Stimulated activated CD4-positive, alpha-beta T cell treated with anti-CD3 and anti-CD28 coated beads, Interleukin-12 subunit alpha, Interleukin-12 subunit beta, amount 100 ng/mL, for 4 hours (primary cell): ENCODE results near the gene CAMK1G.

Experiments used
- DNase-seq: peaks from one replicate; pipeline ENCODE4 v3.0.0-alpha.2; 2020

CAMK1G gene

GRCh38 chr1:209601809-209602657, 18.5 kb downstream of the CAMK1G start:
- peak; percentile 9 for DNase-seq

DNA sequence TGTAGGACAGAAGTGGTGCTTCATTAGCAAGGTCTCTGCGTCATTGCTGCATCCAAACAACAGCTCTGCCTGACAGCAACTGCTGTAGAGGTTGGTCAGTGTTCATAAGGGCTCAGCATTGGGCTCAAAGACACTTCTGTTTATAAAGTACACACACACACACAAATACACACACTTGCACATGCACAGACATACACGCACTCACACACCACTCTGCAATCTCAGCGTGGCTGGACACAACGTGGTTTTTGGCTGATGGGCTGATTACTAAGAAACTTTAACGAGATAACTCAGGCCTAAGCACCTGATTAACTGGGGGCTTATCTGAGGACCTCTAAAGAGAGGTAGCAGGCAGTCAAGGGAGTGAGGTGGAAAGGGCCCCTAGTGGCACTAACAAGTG, 20.4 kb downstream of the CAMK1G start:
- DNase-seq: no peak

- DNase-seq: no peak
Observed at GRCh38 chr1:209607102-209607794, 23.7 kb downstream of the CAMK1G start.

DNA sequence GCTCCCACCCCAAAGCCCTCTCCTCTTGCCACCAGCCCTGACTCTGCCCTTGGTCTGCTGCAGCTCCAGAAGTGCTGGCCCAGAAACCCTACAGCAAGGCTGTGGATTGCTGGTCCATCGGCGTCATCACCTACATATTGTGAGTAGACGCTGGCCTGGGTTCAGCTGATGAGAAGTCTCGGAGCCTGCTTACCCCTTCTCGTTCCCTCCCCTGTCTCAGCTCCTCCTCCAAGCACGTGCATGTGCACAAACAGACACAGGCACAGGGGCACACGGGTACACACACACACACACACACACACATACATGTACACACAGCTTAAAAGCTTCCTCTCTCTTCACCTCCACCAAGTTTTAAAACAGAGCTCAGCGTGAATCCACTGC, 24.3 kb downstream of the CAMK1G start:
- no peak for DNase-seq

DNA sequence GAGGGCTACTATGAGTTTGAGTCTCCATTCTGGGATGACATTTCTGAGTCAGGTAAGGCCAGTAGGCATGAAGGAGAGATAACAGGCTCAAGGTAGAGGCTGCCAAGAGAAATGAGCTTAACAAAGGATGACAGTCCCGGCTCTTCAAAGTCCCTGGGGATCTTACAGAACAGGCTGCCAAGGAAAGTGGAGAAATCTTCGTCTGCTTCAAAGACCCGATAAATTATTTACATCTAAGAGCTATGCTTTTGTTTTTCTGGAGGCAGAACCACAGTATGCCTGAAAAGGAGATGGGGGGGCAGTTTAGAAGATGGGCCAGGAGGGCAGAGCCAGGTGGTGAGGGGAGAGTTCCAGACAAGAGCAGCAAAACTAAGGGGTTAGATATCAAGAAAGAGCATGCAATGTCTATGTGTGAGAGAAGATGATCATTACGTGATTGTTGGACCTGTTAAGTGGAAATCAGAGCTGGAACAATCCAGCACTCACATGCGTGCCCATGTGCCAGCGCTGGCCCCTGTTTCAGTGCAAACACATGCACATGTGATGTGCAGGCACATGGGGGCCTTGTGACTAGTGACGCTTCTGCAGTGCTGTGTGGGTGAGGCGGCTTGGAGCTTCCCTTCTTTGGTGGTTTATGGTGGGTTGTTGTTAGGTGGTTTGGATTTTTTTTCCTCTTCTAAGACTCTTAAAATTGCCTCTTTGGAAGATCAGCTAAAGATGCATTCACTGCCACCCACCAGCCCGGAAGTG, 25.7 kb downstream of the CAMK1G start:
- no peak for DNase-seq

DNA sequence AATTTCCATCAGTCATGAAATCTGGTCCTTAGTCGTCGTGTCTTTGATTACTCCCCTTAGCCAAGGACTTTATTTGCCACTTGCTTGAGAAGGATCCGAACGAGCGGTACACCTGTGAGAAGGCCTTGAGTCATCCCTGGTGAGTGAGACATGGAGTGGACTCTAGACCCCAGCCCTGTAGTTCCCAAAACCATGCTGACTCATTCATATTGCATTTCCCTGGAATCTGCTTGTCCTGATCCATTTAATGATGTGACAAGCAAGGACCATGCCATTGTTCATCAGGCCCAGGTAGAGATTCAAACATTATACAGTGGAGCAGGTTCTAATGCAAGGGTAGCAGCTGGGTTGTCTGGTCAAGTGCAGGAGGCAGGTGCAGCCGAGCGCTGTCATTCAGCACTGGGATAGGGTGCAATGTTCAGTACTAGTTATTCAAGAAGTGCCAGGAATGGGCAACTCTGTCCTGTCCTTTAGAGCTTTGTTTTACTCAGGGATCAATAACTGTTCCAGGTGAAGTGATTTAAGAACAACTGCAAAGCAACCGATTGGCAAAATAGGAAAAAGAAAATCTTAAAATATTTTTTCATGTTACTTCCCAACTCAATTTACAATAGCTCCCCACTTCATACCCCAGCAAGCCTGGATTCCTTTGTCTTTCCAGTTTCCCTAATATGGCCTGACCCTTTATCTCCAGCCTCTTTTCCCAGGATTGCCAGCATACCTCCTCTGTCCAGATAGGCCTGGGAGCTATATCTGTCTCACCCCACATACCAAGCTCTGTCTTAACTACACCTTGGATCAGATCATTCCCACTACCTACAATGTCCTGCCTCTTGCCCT, 26.5 kb downstream of the CAMK1G start:
- DNase-seq: no peak

- DNase-seq: no peak
Observed at GRCh38 chr1:209610631-209610905, 27.1 kb downstream of the CAMK1G start.

- no peak for DNase-seq
Observed at GRCh38 chr1:209611771-209612570, 28.5 kb downstream of the CAMK1G start.

- no peak for DNase-seq
Observed at GRCh38 chr1:209612646-209613399, 29.3 kb downstream of the CAMK1G start.

- DNase-seq: no peak
Observed at GRCh38 chr1:209613400-209614150, 30.1 kb downstream of the CAMK1G start.

- DNase-seq: no peak
Observed at GRCh38 chr1:209614151-209614420, 30.6 kb downstream of the CAMK1G start.

- DNase-seq: no peak
Observed at GRCh38 chr1:209614906-209615305, 31.4 kb downstream of the CAMK1G start.

DNA sequence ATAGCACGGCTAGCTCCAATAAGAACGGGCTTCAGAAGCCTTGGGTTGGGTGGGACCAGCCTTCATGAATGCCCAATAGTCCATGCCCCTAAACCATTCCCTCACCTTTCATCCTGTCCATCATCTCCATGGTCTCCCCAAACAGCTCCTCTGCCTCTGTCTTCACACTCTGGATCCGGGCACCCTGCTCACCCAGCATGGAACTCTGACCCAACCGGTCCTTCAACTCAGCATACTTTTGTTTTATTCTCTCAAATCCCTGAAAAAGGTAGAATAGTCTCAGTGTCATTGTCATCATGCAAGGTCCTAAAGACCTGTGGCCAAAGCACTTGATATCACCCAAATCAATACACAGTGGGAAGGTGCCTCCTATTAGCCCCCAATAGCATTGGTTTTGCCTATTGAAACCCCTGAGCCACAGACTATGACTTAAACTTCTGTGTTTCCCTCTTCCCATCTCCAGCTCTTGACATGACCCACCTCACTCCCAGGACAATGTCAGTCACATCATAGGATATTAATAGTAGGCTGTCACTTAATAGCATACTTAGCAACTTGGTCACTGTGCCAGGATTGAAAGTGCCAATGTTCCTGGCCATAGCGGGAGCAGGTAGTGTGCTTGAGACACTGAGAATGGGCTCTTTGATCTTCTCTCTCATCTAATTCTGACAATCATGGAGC, 33.0 kb downstream of the CAMK1G start:
- DNase-seq: no peak

GRCh38 chr1:209617047-209617673, 33.6 kb downstream of the CAMK1G start:
- no peak for DNase-seq

GRCh38 chr1:209617755-209618154, 34.2 kb downstream of the CAMK1G start:
- DNase-seq: no peak

DNA sequence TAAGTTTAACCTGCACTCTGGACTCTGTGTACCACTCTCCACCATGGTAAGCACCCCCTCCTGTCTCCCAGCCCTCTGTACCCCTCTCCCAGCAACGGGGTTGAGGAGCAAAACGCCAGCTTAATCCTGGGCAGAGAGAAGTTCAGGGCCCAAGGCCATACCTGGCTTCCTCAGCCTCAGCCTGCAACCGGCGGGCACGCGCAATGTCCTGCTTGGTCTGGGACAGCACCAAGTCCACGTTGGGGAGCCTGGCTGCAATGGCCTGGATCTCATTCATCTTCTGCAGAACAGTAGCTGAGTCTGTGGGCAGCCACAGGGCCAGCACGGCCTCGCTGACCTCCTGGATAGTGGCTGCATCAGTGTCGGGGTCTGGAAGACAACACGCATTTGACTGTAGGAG, 34.8 kb downstream of the CAMK1G start:
- DNase-seq: no peak

DNA sequence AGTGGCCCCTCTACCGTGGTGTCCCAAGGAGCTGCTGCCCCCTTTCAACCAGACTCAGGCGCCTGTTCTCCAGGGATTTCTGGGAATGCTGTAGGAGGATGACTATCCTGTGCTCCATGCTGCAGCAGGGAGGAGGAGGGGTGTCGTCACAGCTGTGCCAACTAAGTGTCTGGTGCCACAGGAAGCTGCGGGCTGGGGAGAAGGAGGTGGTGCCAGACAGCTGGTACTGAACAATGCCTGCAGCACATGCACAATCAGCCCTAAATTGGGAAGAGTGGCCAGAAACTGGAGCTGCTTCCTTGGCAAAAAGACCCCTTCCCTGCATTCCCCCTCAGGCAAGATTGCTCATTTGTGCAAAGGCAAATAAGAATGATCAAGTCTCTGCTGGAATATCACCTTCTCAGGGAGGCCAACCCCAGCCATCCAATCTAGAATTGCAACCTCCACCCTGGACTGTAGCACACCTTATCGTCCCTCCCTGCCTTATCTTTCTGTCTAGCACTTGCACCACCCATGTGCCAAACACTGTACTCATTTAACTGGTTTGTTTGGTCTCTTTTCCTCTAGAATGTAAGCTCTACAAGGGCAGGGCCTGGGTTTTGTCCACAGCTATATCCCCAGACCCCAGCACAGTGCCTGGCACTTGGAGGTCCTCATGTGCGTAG, 35.4 kb downstream of the CAMK1G start:
- no peak for DNase-seq

DNA sequence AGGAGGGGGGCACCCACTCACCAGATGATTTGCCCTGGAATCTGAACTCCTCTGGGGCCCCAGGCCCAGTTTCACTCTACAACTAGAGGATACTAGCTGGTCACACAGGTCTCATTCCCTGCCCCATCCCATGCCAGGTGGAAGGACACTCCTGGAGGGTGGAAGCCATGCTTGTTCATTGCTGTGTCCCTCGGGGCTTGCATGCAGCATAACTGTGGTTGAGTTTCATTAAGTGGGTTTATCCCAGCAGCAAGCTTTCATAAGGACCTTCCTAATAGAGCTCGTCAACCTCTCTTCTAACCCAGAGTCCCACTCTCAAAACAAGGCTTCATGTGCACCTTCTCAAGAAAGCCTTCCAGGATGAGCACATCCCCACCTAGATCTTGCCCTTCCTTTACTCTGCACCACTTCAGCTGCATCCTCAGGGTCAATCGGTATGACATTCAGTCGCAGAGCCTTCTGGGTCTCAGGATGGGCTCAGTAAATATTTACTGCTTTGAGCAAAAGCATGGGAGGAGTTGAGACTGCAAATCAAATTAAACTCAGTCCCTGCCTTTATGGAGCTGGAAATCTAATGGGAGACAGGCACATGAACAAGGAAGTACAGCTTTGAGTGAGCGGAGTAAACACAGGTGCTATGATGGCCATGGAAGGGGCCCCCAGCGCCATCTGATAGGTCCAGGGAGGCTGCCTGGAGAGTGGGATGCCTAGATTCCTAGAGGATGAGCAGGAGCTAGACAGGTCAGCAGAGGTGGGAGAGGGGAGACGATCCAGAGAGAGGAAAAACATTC, 36.4 kb downstream of the CAMK1G start:
- DNase-seq: no peak
